Lung (tissue), 13 donors: ENCODE measurements around the gene CR1L. TPM values are rescaled to one million over a fixed set of nuclear protein-coding genes. Genes with fewer than 3 reads are reported as not detected.
"Not testable (repeated sequence)": the region's sequence is repeated elsewhere in the genome, so short reads cannot be mapped to it uniquely, and the experiment has no call there.

Experiments
- ATAC-seq: fragments of 200-7000 bp; cut with Tn5 transposase; one replicate; pipeline ENCODE4 v1.9.1; 2020; ENCODE audit warnings: moderate number of reproducible peaks; ENCODE audit not compliant: insufficient read depth, low FRiP score
- DNase-seq, 3 donors: peaks; one replicate each; pipeline ENCODE4 v3.0.0-alpha.2; 2013 to 2017
- H3K27ac ChIP-seq, 2 donors: one replicate each; pipeline ENCODE4 v1.5.1; 2013; ENCODE audit warnings: mild to moderate bottlenecking in 2 of 2, moderate library complexity in 2 of 2, control low read depth in 1 of 2, inconsistent platforms in 1 of 2, low read depth in 1 of 2, low read length in 1 of 2
- H3K27me3 ChIP-seq, 3 donors: one replicate each; pipeline ENCODE4 v1.5.1; 2013; ENCODE audit warnings: low read length in 2 of 3; ENCODE audit not compliant: control insufficient read depth in 3 of 3, insufficient read depth in 3 of 3
- H3K36me3 ChIP-seq, 4 donors: one replicate each; pipeline ENCODE4 v1.5.1; 2013; ENCODE audit warnings: low read length in 4 of 4, mild to moderate bottlenecking in 1 of 4, moderate library complexity in 1 of 4; ENCODE audit not compliant: control insufficient read depth in 4 of 4, insufficient read depth in 4 of 4
- H3K4me1 ChIP-seq, 5 donors: one replicate each; pipeline ENCODE4 v1.5.1; 2013; ENCODE audit warnings: low read length in 5 of 5, mild to moderate bottlenecking in 2 of 5, moderate library complexity in 1 of 5; ENCODE audit not compliant: control insufficient read depth in 5 of 5, insufficient read depth in 5 of 5
- H3K4me3 ChIP-seq: one replicate; pipeline ENCODE4 v1.5.1; 2013; ENCODE audit warnings: mild to moderate bottlenecking, control low read depth, moderate library complexity
- H3K9ac ChIP-seq, 2 donors: one replicate each; pipeline ENCODE4 v1.5.1; 2013; ENCODE audit warnings: low read length in 2 of 2, control low read depth in 1 of 2; ENCODE audit not compliant: insufficient read depth in 1 of 2
- H3K9me3 ChIP-seq, 4 donors: one replicate each; pipeline ENCODE4 v1.5.1; 2013; ENCODE audit warnings: low read length in 3 of 4, mild to moderate bottlenecking in 1 of 4, moderate library complexity in 1 of 4; ENCODE audit not compliant: control insufficient read depth in 4 of 4, insufficient read depth in 3 of 4
- CTCF ChIP-seq: IDR thresholded peaks from 2 replicates; pipeline ENCODE4 v1.5.1; 2012; ENCODE audit warnings: mild to moderate bottlenecking; ENCODE audit errors: control extremely low read depth, extremely low read depth
- WGBS, 2 donors: extraction: QIAGEN DNeasy Blood & Tissue Kit; methylation state at CpG; one replicate each; pipeline ENCODE4 v1.1.7; 2013; 5-methylcytosine and 5-hydroxymethylcytosine counted together
- polyA plus RNA-seq, 2 donors: library from polyadenylated mRNA; stranded (reverse); fragments of 200-250 nt; gene quantifications; one replicate each; pipeline ENCODE4 v1.2.1, GENCODE V29; 2013
- small RNA-seq: library from RNA; depleted of rRNA; stranded (forward); fragments of <200 nt; gene quantifications from one replicate; pipeline ENCODE3, GENCODE V24; 2014; ENCODE audit warnings: low replicate concordance
- total RNA-seq, 2 donors: library from RNA; depleted of rRNA in 1 of 2; stranded (reverse); fragments of >200 nt in 1 of 2; gene quantifications; one replicate each; pipeline ENCODE4 v1.2.1, GENCODE V29; 2014 to 2021
- donor health status: control.
- donor health status: control.
- donor health status: Bipolar disorder and iron deficiency.
- donor health status: healthy.
- donor health status: DM: yes; HTN: yes; CAD: no.

The CR1L gene
- total and polyA plus RNA-seq, 4 donors, result 0.28 to 2.6 (median 0.94) TPM

GRCh38 chr1:207763091-207763490 is 118.2 kb downstream of the CR1L start:
- Histone ChIP-seq H3K36me3 (peaks cover 16 to 42% (median 29%) of the 10 kb centered on the region in 4 donors), H3K4me3 (no peak overlapping the region), H3K27me3 (no peaks in the 10 kb centered on the region), H3K9me3 (peaks cover 0 to 3% (median 0%) of the 10 kb centered on the region in 4 donors), H3K9ac (no peak overlapping the region), H3K4me1 (no peaks in the 10 kb centered on the region), H3K27ac (no peak overlapping the region)
- no peak for ATAC-seq
- TF ChIP-seq CTCF, result no peak
- 96 to 98% methylated on average over 10 of the region's 10 CpGs for WGBS, 2 donors
- DNase-seq, result no peak

- DNase-seq, result no peak
- no peak for ATAC-seq
- WGBS, 2 donors, result 87 to 89% methylated on average over 9 of the region's 9 CpGs
Observed at GRCh38 chr1:207763972-207764371, 119.0 kb downstream of the CR1L start.

GRCh38 chr1:207766569-207766968 is 121.6 kb downstream of the CR1L start:
- ATAC-seq (no peak), DNase-seq (no peak)
- H3K4me1 ChIP-seq, result no peaks in the 10 kb centered on the region
- H3K36me3 ChIP-seq, result peaks cover 13 to 32% (median 21%) of the 10 kb centered on the region in 4 donors
- H3K27ac ChIP-seq, result no peak overlapping the region
- peaks cover 0 to 3% (median 0%) of the 10 kb centered on the region in 4 donors for H3K9me3 ChIP-seq
- H3K27me3 ChIP-seq, result no peaks in the 10 kb centered on the region
- no peak overlapping the region for H3K9ac ChIP-seq
- no peak for TF ChIP-seq CTCF
- no peak overlapping the region for H3K4me3 ChIP-seq
- 89% methylated on average over 1 of the region's 1 CpG for WGBS, 2 donors

More at GRCh38 chr1:207763972-207764371, 119.0 kb downstream of the CR1L start:
- no peak overlapping the region for H3K27ac ChIP-seq
- H3K4me3 ChIP-seq, result no peak overlapping the region
- H3K4me1 ChIP-seq, result no peaks in the 10 kb centered on the region
- TF ChIP-seq CTCF, result no peak
- no peaks in the 10 kb centered on the region for H3K27me3 ChIP-seq
- H3K9me3 ChIP-seq, result peaks cover 0 to 3% (median 0%) of the 10 kb centered on the region in 4 donors
- H3K36me3 ChIP-seq, result peaks cover 16 to 41% (median 29%) of the 10 kb centered on the region in 4 donors
- H3K9ac ChIP-seq, result no peak overlapping the region

- not testable (repeated sequence) for ATAC-seq, H3K27ac ChIP-seq, H3K27me3 ChIP-seq, H3K9ac ChIP-seq, H3K4me3 ChIP-seq, DNase-seq, H3K9me3 ChIP-seq, H3K4me1 ChIP-seq
- 92 to 94% methylated on average over 3 of the region's 4 CpGs for WGBS, 2 donors
- peaks cover 1 to 10% (median 4%) of the 10 kb centered on the region in 4 donors for H3K36me3 ChIP-seq
Observed at GRCh38 chr1:207770514-207770913, 125.6 kb downstream of the CR1L start.

Small RNA genes within 50 kb of the gene (small RNA-seq; reads per million reads assigned to genes)
- gene RNA5SP534, result not detected

Other genes starting within 250 kb of the CR1L start
- 1 to 10 TPM in 1 of 2 donors, under 1 TPM in 1; 0.34 to 3.6 TPM for gene CR2, start 190.8 kb upstream of the CR1L start, total RNA-seq
- under 1 TPM; 0.06 to 0.62 TPM for gene CR2, start 190.8 kb upstream of the CR1L start, polyA plus RNA-seq
- gene CR1, start 149.0 kb upstream of the CR1L start, total RNA-seq, result 10 to 100 TPM; 11.2 to 22.0 TPM
- 10 to 100 TPM in 1 of 2 donors, under 1 TPM in 1; 0.57 to 26.6 TPM for gene CR1, start 149.0 kb upstream of the CR1L start, polyA plus RNA-seq
- gene CD46, start 106.9 kb downstream of the CR1L start, total RNA-seq, result 100 to 1,000 TPM; 267 to 420 TPM
- 100 to 1,000 TPM; 157 to 162 TPM for gene CD46, start 106.9 kb downstream of the CR1L start, polyA plus RNA-seq